GM12872 (cell line): ENCODE results near the gene PHLDB1.

Experiments
- CTCF ChIP-seq: IDR thresholded peaks from 3 replicates; pipeline ENCODE4 v1.5.1; 2011; ENCODE audit warnings: low read depth, mild to moderate bottlenecking, low read length, moderate library complexity; ENCODE audit not compliant: insufficient read depth

Gene PHLDB1

GRCh38 chr11:118705791-118706545 is 98.6 kb downstream of the PHLDB1 start:
- TF ChIP-seq CTCF, result no peak

- no peak for TF ChIP-seq CTCF
These were observed 99.1 kb downstream of the PHLDB1 start for GRCh38 chr11:118706546-118706825.
